Central memory CD8-positive, alpha-beta T cell (primary cell): ENCODE data around the gene KIFC1.

Experiments
- ATAC-seq: fragments of 150-1000 bp; cut with Tn5 transposase; replicated peaks from 2 replicates; pipeline ENCODE4 v1.10.0; 2022; ENCODE audit warnings: mild to moderate bottlenecking, moderate FRiP score, moderate number of reproducible peaks; ENCODE audit not compliant: poor library complexity, severe bottlenecking; ENCODE audit errors: extremely low read depth
- DNase-seq, 2 donors: peaks; one replicate each; pipeline ENCODE4 v3.0.0; 2021; ENCODE audit warnings: low spot score in 2 of 2
- H3K27ac Mint-ChIP-seq: one replicate; pipeline ENCODE4 v1.8.0; 2022; ENCODE audit warnings: low read depth, mild to moderate bottlenecking, moderate library complexity, mixed read lengths
- H3K27me3 Mint-ChIP-seq: one replicate; pipeline ENCODE4 v1.8.0; 2022; ENCODE audit warnings: mixed read lengths
- H3K36me3 Mint-ChIP-seq: one replicate; pipeline ENCODE4 v1.8.0; 2022; ENCODE audit warnings: mild to moderate bottlenecking, moderate library complexity, mixed read lengths; ENCODE audit not compliant: insufficient read depth
- H3K4me1 Mint-ChIP-seq: one replicate; pipeline ENCODE4 v1.8.0; 2022; ENCODE audit warnings: mixed read lengths
- H3K4me3 Mint-ChIP-seq: one replicate; pipeline ENCODE4 v1.8.0; 2022; ENCODE audit warnings: mild to moderate bottlenecking, moderate library complexity, mixed read lengths
- H3K9me3 Mint-ChIP-seq: one replicate; pipeline ENCODE4 v1.8.0; 2022; ENCODE audit warnings: mixed read lengths

KIFC1 gene

GRCh38 chr6:33437666-33438065, 46.0 kb downstream of the KIFC1 start:
- H3K27ac Mint-ChIP-seq, result no peak overlapping the region
- H3K9me3 Mint-ChIP-seq, result no peaks in the 10 kb centered on the region
- H3K4me1 Mint-ChIP-seq, result peaks cover 18% of the 10 kb centered on the region
- no peak overlapping the region for H3K4me3 Mint-ChIP-seq
- no peaks in the 10 kb centered on the region for H3K27me3 Mint-ChIP-seq
- peaks cover 23% of the 10 kb centered on the region for H3K36me3 Mint-ChIP-seq
- DNase-seq, result no peak
- ATAC-seq, result no peak

GRCh38 chr6:33438978-33439594, 47.5 kb downstream of the KIFC1 start:
- DNase-seq (no peak), ATAC-seq (no peak)
- peaks cover 20% of the 10 kb centered on the region for H3K36me3 Mint-ChIP-seq
- no peaks in the 10 kb centered on the region for H3K9me3 Mint-ChIP-seq
- no peak overlapping the region for H3K4me3 Mint-ChIP-seq
- peaks cover 8% of the 10 kb centered on the region for H3K4me1 Mint-ChIP-seq
- H3K27ac Mint-ChIP-seq, result peak overlapping the region; percentile 85
- H3K27me3 Mint-ChIP-seq, result no peaks in the 10 kb centered on the region

GRCh38 chr6:33439956-33440648, 48.5 kb downstream of the KIFC1 start:
- H3K27ac Mint-ChIP-seq, result peak overlapping the region; percentile 85

GRCh38 chr6:33440649-33441309, 49.2 kb downstream of the KIFC1 start:
- H3K4me3 Mint-ChIP-seq, result no peak overlapping the region
- H3K9me3 Mint-ChIP-seq, result no peaks in the 10 kb centered on the region
- no peaks in the 10 kb centered on the region for H3K27me3 Mint-ChIP-seq
- peaks cover 6% of the 10 kb centered on the region for H3K4me1 Mint-ChIP-seq
- DNase-seq, result no peak
- peaks cover 14% of the 10 kb centered on the region for H3K36me3 Mint-ChIP-seq
- H3K27ac Mint-ChIP-seq, result peak overlapping the region; percentile 85
- ATAC-seq, result no peak

More at GRCh38 chr6:33439956-33440648, 48.5 kb downstream of the KIFC1 start:
- H3K36me3 Mint-ChIP-seq, result peaks cover 18% of the 10 kb centered on the region
- ATAC-seq, result no peak
- H3K27me3 Mint-ChIP-seq, result no peaks in the 10 kb centered on the region
- DNase-seq, result no peak
- H3K4me3 Mint-ChIP-seq, result no peak overlapping the region
- H3K9me3 Mint-ChIP-seq, result no peaks in the 10 kb centered on the region
- peaks cover 6% of the 10 kb centered on the region for H3K4me1 Mint-ChIP-seq

GRCh38 chr6:33441457-33441856, 49.8 kb downstream of the KIFC1 start:
- H3K4me3 Mint-ChIP-seq, result no peak overlapping the region
- no peak overlapping the region for H3K27ac Mint-ChIP-seq
- no peaks in the 10 kb centered on the region for H3K9me3 Mint-ChIP-seq
- DNase-seq (no peak), ATAC-seq (no peak)
- peaks cover 6% of the 10 kb centered on the region for H3K4me1 Mint-ChIP-seq
- no peaks in the 10 kb centered on the region for H3K27me3 Mint-ChIP-seq
- peaks cover 14% of the 10 kb centered on the region for H3K36me3 Mint-ChIP-seq

GRCh38 chr6:33442283-33442682, 50.7 kb downstream of the KIFC1 start:
- H3K9me3 Mint-ChIP-seq, result no peaks in the 10 kb centered on the region
- H3K36me3 Mint-ChIP-seq, result peaks cover 14% of the 10 kb centered on the region
- peak overlapping the region; percentile 53 for H3K27ac Mint-ChIP-seq
- H3K4me3 Mint-ChIP-seq, result no peak overlapping the region
- H3K4me1 Mint-ChIP-seq, result peaks cover 6% of the 10 kb centered on the region
- DNase-seq (no peak), ATAC-seq (no peak)
- no peaks in the 10 kb centered on the region for H3K27me3 Mint-ChIP-seq

GRCh38 chr6:33443025-33443424, 51.4 kb downstream of the KIFC1 start:
- Mint-ChIP-seq H3K27ac (peak overlapping the region; percentile 53), H3K27me3 (no peaks in the 10 kb centered on the region), H3K4me3 (no peak overlapping the region), H3K9me3 (no peaks in the 10 kb centered on the region), H3K36me3 (peaks cover 14% of the 10 kb centered on the region), H3K4me1 (peaks cover 6% of the 10 kb centered on the region)
- DNase-seq (no peak), ATAC-seq (no peak)

GRCh38 chr6:33443619-33444504, 52.2 kb downstream of the KIFC1 start:
- Mint-ChIP-seq H3K27me3 (no peaks in the 10 kb centered on the region), H3K4me3 (no peak overlapping the region), H3K27ac (no peak overlapping the region), H3K36me3 (peaks cover 11% of the 10 kb centered on the region), H3K9me3 (no peaks in the 10 kb centered on the region), H3K4me1 (peaks cover 9% of the 10 kb centered on the region)
- DNase-seq, result no peak
- ATAC-seq, result no peak

GRCh38 chr6:33445119-33445603, 53.5 kb downstream of the KIFC1 start:
- DNase-seq, result no peak
- H3K27ac Mint-ChIP-seq, result no peak overlapping the region
- no peak overlapping the region for H3K4me3 Mint-ChIP-seq
- H3K9me3 Mint-ChIP-seq, result no peaks in the 10 kb centered on the region
- peaks cover 7% of the 10 kb centered on the region for H3K4me1 Mint-ChIP-seq
- H3K27me3 Mint-ChIP-seq, result no peaks in the 10 kb centered on the region
- ATAC-seq, result no peak
- H3K36me3 Mint-ChIP-seq, result peaks cover 12% of the 10 kb centered on the region

- peak overlapping the region; percentile 69 for H3K27ac Mint-ChIP-seq
- DNase-seq, result no peak
- no peaks in the 10 kb centered on the region for H3K9me3 Mint-ChIP-seq
- no peaks in the 10 kb centered on the region for H3K27me3 Mint-ChIP-seq
- ATAC-seq, result no peak
- peaks cover 7% of the 10 kb centered on the region for H3K4me1 Mint-ChIP-seq
- H3K4me3 Mint-ChIP-seq, result no peak overlapping the region
- H3K36me3 Mint-ChIP-seq, result peaks cover 12% of the 10 kb centered on the region
These were observed 54.7 kb downstream of the KIFC1 start for GRCh38 chr6:33446356-33446755.

GRCh38 chr6:33450434-33450833, 58.8 kb downstream of the KIFC1 start:
- ATAC-seq (no peak), DNase-seq (no peak)
- no peaks in the 10 kb centered on the region for H3K27me3 Mint-ChIP-seq
- H3K36me3 Mint-ChIP-seq, result peaks cover 12% of the 10 kb centered on the region
- H3K27ac Mint-ChIP-seq, result peak overlapping the region; percentile 21
- peaks cover 36% of the 10 kb centered on the region for H3K4me1 Mint-ChIP-seq
- no peak overlapping the region for H3K4me3 Mint-ChIP-seq
- H3K9me3 Mint-ChIP-seq, result no peaks in the 10 kb centered on the region

GRCh38 chr6:33451606-33452005, 60.0 kb downstream of the KIFC1 start:
- DNase-seq (no peak), ATAC-seq (no peak)
- Mint-ChIP-seq H3K4me3 (no peak overlapping the region), H3K4me1 (peaks cover 38% of the 10 kb centered on the region), H3K27ac (no peak overlapping the region), H3K27me3 (no peaks in the 10 kb centered on the region), H3K9me3 (no peaks in the 10 kb centered on the region), H3K36me3 (peaks cover 15% of the 10 kb centered on the region)
